Astrocyte of the spinal cord (primary cell): ENCODE results near the gene SLC24A4.

ENCODE experiments used
- DNase-seq: peaks from one replicate; pipeline ENCODE4 v3.0.0; 2011; ENCODE audit warnings: low read depth, low spot score
- H3K4me3 ChIP-seq: 2 replicates; pipeline ENCODE4 v1.5.1; 2011; ENCODE audit warnings: low read depth, mild to moderate bottlenecking, low read length, moderate library complexity
- CTCF ChIP-seq: IDR thresholded peaks from 2 replicates; pipeline ENCODE4 v1.5.1; 2012; ENCODE audit warnings: low read depth, mild to moderate bottlenecking, low read length, inconsistent platforms
- in situ Hi-C: cut with HindIII; loops from 2 replicates; pipeline ENCODE4 v1.10.0; 2017; ENCODE audit warnings: low sequenced_read_pairs

The SLC24A4 gene

DNA sequence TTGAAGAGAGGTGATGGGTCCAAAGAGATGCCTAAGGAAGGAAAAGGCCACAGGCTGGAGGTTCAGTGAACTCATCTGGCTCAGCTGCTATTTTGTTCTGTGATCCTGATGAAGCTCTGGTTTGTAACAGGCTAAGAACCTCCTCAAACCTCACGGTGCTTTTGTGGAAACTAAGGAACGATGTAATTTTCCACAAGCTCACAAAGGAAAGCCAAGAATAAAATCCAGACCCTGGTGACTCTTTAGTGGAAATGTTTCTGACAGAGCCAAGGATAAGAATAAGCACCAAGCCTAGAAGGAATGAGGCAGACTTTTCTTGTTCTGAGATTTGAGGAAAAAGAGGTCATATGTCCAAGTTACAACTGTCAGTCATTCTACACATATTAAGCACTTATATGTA is 93.6 kb downstream of the SLC24A4 start:
- TF ChIP-seq CTCF = no peak
- no peak overlapping the region for H3K4me3 ChIP-seq
- in situ Hi-C loops = no loop called here
- no peak for DNase-seq

DNA sequence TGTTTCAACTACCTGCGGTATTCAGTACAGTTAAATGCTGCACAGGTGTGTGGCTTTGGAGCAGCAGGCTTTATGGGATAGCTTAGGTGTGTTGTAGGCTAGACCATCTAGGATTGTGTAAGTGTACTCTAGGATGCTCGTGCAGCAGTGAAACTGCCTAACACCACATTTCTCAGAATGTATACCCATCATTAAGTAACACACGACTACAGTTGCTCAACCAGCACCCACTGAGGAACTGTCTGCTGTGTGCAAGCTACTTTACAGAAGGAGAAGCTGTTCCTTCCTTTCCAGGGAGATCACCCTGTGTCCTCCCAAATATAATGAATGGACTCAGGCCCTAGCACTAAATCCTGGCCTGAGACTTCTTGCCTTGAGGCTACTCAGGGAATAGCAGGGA is 94.8 kb downstream of the SLC24A4 start:
- in situ Hi-C loops = no loop called here
- H3K4me3 ChIP-seq = no peak overlapping the region
- no peak for TF ChIP-seq CTCF
- DNase-seq = no peak

DNA sequence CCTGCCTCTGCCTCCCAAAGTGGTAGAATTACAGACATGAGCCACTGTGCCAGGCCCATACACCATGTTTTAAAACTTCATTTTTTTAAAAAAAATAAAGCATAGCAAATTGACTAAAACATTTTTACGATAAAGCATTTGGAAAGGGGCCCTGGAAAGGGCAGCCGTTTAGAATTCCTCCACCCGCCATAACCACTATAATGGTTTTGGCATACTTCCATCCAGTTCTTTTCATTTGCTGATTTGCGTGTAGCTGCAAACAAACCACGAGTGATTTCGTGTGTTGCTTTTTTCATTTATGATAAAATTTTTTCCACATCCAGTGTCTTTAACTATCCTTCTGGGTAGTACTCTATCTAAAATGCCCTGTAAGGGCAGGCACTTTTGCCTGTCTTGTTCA is 98.8 kb downstream of the SLC24A4 start:
- TF ChIP-seq CTCF = no peak
- H3K4me3 ChIP-seq = no peak overlapping the region
- peak; percentile 69 for DNase-seq
- in situ Hi-C loops = no loop called here

- in situ Hi-C loops = no loop called here
- no peak overlapping the region for H3K4me3 ChIP-seq
- TF ChIP-seq CTCF = no peak
- DNase-seq = peak; percentile 52
Measured at GRCh38 chr14:92425101-92425500, 102.1 kb downstream of the SLC24A4 start.

DNA sequence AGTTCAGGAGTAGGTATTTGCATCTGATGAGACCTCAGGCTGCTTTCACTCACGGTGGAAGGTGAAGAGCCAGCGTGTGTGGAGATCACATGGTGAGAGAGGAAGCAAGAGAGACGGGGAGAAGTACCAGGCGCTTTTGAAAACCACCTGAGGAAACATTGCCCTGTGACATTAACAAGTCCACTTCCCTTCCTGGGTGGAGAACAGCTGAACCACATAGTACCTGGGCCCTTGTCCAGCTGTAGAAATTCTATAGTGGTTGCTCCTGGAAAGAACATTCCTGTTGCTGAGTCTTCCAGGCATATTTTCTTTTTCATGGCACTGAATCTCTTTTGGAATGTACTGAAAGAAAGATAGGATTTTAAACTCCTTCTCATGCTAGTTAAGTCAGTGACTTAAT is 103.3 kb downstream of the SLC24A4 start:
- in situ Hi-C loops = no loop called here
- DNase-seq = peak; percentile 77
- TF ChIP-seq CTCF = no peak
- H3K4me3 ChIP-seq = no peak overlapping the region

DNA sequence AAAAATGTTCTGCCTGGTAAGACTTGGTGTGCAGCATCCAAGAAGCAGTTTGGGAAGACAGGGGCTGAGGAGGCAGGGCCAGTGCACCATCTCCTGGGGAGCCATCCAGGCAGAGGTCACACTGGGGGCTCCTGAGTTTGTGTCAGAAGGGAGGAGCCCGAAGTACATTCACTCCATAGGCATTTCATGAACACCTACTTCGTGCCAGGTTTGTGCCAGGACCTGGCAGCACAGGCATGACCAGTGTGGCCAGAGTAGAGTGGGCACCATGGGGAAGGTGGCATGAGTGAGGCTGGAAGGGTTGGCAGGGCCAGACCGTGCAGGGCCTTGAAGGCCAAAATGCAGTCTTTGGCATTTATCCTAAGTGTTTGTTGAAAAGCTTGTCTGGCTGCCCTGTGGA is 104.1 kb downstream of the SLC24A4 start:
- DNase-seq = no peak

More for the DNA sequence above, 104.1 kb downstream of the SLC24A4 start:
- in situ Hi-C loops = no loop called here
- no peak overlapping the region for H3K4me3 ChIP-seq
- TF ChIP-seq CTCF = no peak
